Measurements from ENCODE around the gene OSBP2. TPM values are rescaled to one million over a fixed set of nuclear protein-coding genes. Genes with fewer than 3 reads are reported as not detected.

The OSBP2 gene
- polyA plus RNA-seq, 2 of the 4 experiments (the other 2 are of a cell fraction): 2.7 to 6.0 TPM

GRCh38 chr22:30889996-30890480 lies 195.4 kb downstream of the OSBP2 start:
- FAIRE-seq: no peak
- Histone ChIP-seq H3K27ac (peak overlapping the region in 1 of 2 experiments; percentile 75; a peak in 4 of 6 replicates), H3K4me2 (no peak overlapping the region), H3K4me3 (no peak overlapping the region), H3K4me1 (no peaks in the 10 kb centered on the region), H3K9me3 (no peaks in the 10 kb centered on the region)
- POLR2A ChIA-PET: no interaction called here
- TF ChIP-seq MAZ (IDR thresholded peaks at IDR 0.05; ENCODE audit: borderline replicate concordance, low read depth, low read length) (no peak), FOSL2 (IDR thresholded peaks at IDR 0.05) (no peak), FOSL2 (CRISPR knock-in tag; IDR thresholded peaks at IDR 0.05) (no peak), MAFK (IDR thresholded peaks at IDR 0.05; ENCODE audit: partially characterized antibody) (no peak), BHLHE40 (IDR thresholded peaks at IDR 0.05; ENCODE audit: low read depth, low read length) (no peak), CEBPB (IDR thresholded peaks at IDR 0.05) (no peak), GATA3 (IDR thresholded peaks at IDR 0.05; ENCODE audit: borderline replicate concordance) (no peak), RARB (CRISPR knock-in tag; IDR thresholded peaks at IDR 0.05) (no peak), KDM1A (IDR thresholded peaks at IDR 0.05; ENCODE audit: low read depth) (no peak), JUNB (IDR thresholded peaks at IDR 0.05) (no peak), NPAS2 (CRISPR knock-in tag; IDR thresholded peaks at IDR 0.05; ENCODE audit: borderline replicate concordance) (no peak), BCL3 (IDR thresholded peaks at IDR 0.05) (no peak), ZFP36 (IDR thresholded peaks at IDR 0.05; ENCODE audit: borderline replicate concordance, partially characterized antibody) (no peak), REST (IDR thresholded peaks at IDR 0.05) (no peak), CTCF (IDR thresholded peaks at IDR 0.05) (no peak), PHF8 (IDR thresholded peaks at IDR 0.05; ENCODE audit: borderline replicate concordance, low read depth) (no peak), HDAC2 (IDR thresholded peaks at IDR 0.05) (no peak), HOXA7 (CRISPR knock-in tag; IDR thresholded peaks at IDR 0.05) (no peak), EHMT2 (IDR thresholded peaks at IDR 0.05; ENCODE audit: low read depth) (no peak), CBX2 (IDR thresholded peaks at IDR 0.05; ENCODE audit: borderline replicate concordance, low read depth) (no peak)
- DNase-seq (ENCODE audit: low read depth in 1 of 2, low spot score in 1 of 2): no peak
- CTCF ChIA-PET: interaction anchor here (0.8 to 5.2 kb wide), 8 partner anchors 11 to 126 kb away, joined by 3 to 31 read pairs (median 4); no protein-coding TSS in a partner anchor
- no peak for ATAC-seq
- WGBS (ENCODE audit: missing lambda C conversion rate): 84% methylated on average over 8 of the region's 9 CpGs

All from A549 (cell line).